ENCODE measurements around the gene NLRC5.

NLRC5 gene

DNA sequence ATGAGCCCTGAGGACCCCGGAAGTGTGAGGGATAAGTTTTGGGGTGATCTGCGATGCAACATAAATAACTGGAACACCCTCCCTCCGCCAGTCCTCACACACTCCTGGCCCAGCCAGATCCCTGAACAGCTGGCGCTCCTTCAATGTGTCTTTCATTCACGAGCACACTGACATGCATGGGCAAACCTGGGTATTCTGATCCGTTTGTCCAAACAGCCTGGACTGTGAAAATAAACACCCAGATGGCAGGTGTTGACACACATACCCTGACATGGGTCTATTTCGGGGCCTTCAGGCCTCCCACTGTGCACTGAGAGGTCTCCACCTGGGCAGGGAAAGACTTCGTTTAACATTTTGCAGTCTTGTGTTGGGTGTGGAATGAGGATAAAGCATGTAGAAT, 100.0 kb downstream of the NLRC5 start:
- TF ChIP-seq, protein P1, sequence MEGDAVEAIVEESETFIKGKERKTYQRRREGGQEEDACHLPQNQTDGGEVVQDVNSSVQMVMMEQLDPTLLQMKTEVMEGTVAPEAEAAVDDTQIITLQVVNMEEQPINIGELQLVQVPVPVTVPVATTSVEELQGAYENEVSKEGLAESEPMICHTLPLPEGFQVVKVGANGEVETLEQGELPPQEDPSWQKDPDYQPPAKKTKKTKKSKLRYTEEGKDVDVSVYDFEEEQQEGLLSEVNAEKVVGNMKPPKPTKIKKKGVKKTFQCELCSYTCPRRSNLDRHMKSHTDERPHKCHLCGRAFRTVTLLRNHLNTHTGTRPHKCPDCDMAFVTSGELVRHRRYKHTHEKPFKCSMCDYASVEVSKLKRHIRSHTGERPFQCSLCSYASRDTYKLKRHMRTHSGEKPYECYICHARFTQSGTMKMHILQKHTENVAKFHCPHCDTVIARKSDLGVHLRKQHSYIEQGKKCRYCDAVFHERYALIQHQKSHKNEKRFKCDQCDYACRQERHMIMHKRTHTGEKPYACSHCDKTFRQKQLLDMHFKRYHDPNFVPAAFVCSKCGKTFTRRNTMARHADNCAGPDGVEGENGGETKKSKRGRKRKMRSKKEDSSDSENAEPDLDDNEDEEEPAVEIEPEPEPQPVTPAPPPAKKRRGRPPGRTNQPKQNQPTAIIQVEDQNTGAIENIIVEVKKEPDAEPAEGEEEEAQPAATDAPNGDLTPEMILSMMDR (conservative IDR thresholded peaks at IDR 0.05), result no peak
- H3K27ac ChIP-seq, result no peak overlapping the region

DNA sequence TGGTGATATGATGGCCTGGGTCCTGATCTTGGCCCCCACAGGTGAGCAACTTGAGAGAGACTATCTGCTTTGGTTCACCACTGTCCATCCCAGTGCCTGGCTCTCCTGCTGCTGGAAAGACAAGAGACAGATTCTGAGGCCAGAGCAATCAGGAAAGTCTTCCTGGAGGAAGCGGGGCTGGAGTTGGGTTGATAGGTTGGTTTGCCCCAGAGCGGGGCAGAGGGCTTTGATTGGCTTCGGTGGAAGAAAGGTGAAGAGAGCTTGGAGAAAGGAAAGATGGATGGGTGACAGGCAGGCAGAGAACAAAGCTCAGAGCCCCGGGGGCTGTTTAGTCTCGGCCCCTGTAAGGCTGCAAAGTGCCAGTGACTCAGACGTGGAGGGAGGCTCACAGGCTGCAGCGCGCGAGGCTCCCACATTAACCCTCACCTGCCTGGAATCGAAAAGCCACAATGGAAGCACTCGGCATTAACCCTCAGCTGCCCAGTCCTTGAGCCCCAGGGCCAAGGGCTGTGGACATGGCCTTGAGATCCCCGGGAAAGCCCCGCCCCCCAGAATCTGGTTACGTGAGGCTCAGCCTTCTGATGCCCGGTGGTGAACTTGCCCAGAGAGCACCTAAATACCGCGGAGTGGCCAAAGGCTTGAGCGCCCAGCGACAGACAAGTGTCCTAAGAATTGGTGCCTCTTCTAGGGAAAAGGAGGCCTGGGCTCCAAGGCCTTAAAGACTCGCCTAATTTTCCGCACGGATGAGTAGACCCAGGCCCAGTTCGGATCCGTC, 102.0 kb downstream of the NLRC5 start:
- H3K27ac ChIP-seq, result peak overlapping the region; percentile 69; the same call in 1 of the 2 replicates
- TF ChIP-seq, protein P1 (conservative IDR thresholded peaks at IDR 0.05), result no peak

- peak within 1 kb of the TSS; percentile 69 for H3K27ac ChIP-seq
- TF ChIP-seq, protein P1 (conservative IDR thresholded peaks at IDR 0.05), result no peak
Measured at GRCh38 chr16:57091975-57092785, 102.8 kb downstream of the NLRC5 start, which contains the start of gene CPNE2. Gene CPNE2, plus strand, starts transcription at chr16:57092583. Its CDS starts 18,160 bp downstream, at chr16:57110743.

DNA sequence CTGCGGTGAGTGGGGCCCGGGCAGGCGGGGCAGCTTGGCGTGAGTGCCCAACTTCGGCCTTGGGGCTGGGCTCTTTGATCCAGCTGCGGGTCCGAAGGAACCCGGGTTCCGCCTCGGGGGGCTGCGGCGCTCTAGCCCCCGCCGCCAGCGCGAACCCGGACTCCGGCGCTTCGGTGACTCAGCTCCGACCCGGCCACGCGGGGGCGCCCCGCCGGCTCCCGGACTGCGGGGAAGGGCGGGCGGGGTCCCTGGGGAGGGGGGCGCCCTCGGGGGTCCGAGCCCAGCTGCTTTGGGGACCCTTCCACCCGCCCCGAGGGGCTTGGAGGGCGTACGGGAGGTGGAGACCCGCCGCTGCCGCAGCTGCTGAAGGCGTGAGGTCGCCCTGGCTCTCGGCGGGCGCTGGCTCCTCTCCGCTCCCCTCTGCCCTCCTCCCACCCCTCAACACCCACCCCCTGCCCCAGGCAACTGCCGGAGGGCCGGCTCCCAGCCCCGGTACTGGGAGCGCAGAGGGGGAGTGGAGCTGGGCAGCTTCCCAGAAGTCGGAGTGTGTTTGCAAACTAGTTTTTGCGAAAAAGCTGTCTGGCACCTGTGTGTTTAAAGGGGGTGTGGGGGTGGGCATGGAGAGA, 103.5 kb downstream of the NLRC5 start:
- H3K27ac ChIP-seq, result peak overlapping the region; percentile 69
- TF ChIP-seq, protein P1 (conservative IDR thresholded peaks at IDR 0.05), result peak; percentile 76

DNA sequence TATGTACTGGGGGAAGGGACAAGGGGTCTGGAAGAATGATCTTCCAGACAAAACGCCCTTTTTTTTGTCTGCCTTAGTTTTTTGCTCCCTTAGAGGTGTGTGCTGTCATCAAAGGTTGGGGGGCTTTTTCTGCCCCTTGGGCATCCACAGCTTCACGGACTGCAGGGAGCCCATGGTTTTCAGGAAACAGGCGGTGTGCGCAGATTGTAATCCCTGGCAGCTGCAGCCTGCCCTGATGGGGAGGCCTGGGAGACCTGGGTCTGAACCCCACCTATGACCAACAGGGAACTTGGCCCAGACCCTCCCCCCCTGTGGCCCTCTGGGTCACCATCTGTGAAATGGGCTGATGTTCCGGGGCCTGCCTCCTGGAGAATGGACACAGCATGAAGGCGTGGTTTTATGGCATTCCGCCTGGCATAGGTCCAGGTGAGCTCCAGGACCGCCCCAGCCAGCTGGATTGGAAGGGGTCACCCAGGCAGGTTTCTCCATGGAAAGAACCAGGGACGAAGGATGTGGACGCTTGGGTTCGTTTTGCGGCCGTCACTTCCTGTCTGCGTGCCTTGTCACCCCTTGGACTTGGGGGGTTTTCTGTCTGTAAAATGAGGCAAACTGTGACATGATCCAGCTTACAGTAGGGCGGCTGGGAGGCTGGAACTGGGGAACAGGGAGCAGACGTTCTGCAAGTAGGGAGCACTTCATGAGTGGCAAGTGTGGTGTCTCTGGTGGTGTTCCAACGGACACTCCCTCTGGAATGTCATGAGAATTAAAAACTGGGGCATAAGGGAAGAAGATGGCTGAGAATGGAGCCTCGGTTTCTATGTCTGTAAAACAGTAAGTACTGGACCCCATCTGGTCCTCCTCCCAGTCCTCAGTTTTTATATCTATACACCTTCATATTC, 104.6 kb downstream of the NLRC5 start:
- TF ChIP-seq, protein P1 (conservative IDR thresholded peaks at IDR 0.05), result no peak
- no peak overlapping the region; the same call in 1 of the 2 replicates for H3K27ac ChIP-seq

GRCh38 chr16:57094911-57095310, 105.6 kb downstream of the NLRC5 start:
- TF ChIP-seq, protein P1 (conservative IDR thresholded peaks at IDR 0.05), result no peak
- H3K27ac ChIP-seq, result no peak overlapping the region
